Duodenal mucosa (tissue), 2 donors: ENCODE results near the gene ELP1.
"Not testable (repeated sequence)": the region's sequence is repeated elsewhere in the genome, so short reads cannot be mapped to it uniquely, and the experiment has no call there.

ENCODE experiments used
- H3K27ac ChIP-seq: one replicate; pipeline ENCODE4 v1.7.0; 2013; ENCODE audit warnings: low read depth, low read length
- H3K27me3 ChIP-seq, 2 donors: one replicate each; pipeline ENCODE4 v1.7.0; 2013; ENCODE audit warnings: low read length in 2 of 2, control low read depth in 1 of 2; ENCODE audit not compliant: insufficient read depth in 2 of 2, control insufficient read depth in 1 of 2
- H3K36me3 ChIP-seq, 2 donors: one replicate each; pipeline ENCODE4 v1.7.0; 2013; ENCODE audit warnings: low read length in 2 of 2, control low read depth in 1 of 2; ENCODE audit not compliant: insufficient read depth in 2 of 2, control insufficient read depth in 1 of 2
- H3K4me1 ChIP-seq, 2 donors: one replicate each; pipeline ENCODE4 v1.7.0; 2013; ENCODE audit warnings: low read length in 2 of 2, control low read depth in 1 of 2; ENCODE audit not compliant: insufficient read depth in 2 of 2, control insufficient read depth in 1 of 2
- H3K4me3 ChIP-seq, 2 donors: one replicate each; pipeline ENCODE4 v1.7.0; 2013; ENCODE audit warnings: low read length in 2 of 2, low read depth in 1 of 2
- H3K9ac ChIP-seq, 2 donors: one replicate each; pipeline ENCODE4 v1.7.0; 2013; ENCODE audit warnings: low read length in 2 of 2, low read depth in 1 of 2
- H3K9me3 ChIP-seq, 2 donors: one replicate each; pipeline ENCODE4 v1.7.0; 2013; ENCODE audit warnings: low read length in 2 of 2, control low read depth in 1 of 2; ENCODE audit not compliant: control insufficient read depth in 1 of 2

Gene ELP1

DNA sequence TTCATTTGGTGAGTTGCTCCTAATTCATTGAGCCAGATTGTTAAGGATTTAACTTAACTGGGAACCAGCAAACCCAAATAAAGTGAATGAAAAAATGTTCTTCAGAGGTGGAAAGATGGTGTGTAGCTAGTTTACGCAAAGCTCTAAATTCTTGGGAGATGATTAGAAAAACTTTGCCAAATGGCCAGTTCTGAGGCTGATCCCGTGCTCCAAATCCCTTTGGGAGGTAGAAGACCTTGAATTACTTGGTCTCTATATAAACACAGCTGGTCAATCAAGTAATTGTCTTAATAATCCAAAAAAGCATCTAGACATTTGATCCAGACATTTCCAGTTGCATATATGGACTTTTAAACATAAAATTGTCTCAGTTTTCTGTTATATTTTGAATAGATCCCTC lies 89.5 kb downstream of the ELP1 start:
- Histone ChIP-seq H3K4me3 (no peak overlapping the region), H3K27ac (no peak overlapping the region), H3K4me1 (no peaks in the 10 kb centered on the region), H3K27me3 (no peaks in the 10 kb centered on the region), H3K36me3 (no peaks in the 10 kb centered on the region), H3K9ac (no peak overlapping the region), H3K9me3 (no peaks in the 10 kb centered on the region)

DNA sequence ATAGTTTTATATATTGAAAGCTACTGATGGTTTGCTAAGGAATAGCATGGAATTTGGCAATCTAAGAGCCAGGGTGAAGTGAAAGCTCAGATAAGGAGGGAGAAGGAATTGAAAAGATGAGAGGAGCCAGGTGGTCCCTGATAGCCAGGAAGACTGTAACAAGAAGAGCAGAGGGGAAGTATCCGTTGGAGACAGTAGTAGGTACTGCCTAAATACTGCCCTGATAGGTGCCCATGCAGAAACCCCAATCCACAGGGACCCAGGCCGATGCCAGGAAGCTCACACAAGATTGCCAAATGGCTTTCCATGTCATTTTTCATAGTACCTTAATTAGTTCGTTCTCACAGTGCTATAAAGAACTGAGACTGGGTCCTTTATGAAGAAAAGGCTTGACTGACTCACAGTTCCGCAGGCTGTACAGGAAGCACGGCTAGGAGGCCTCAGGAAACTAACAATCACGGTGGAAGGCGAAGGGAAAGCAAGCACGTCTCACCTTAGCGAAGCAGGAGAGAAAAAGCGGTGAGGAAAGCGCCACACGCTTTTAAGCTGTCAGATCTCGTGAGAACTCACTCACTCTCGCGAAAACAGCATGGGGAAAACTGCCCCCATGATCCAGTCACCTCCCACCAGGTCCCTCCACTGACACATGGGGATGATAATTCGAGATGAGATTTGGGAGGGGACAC lies 91.2 kb downstream of the ELP1 start:
- H3K27ac ChIP-seq: no peak overlapping the region
- no peak overlapping the region for H3K4me3 ChIP-seq
- no peaks in the 10 kb centered on the region for H3K36me3 ChIP-seq
- H3K4me1 ChIP-seq: no peaks in the 10 kb centered on the region
- H3K27me3 ChIP-seq: no peaks in the 10 kb centered on the region
- no peak overlapping the region for H3K9ac ChIP-seq
- H3K9me3 ChIP-seq: no peaks in the 10 kb centered on the region

DNA sequence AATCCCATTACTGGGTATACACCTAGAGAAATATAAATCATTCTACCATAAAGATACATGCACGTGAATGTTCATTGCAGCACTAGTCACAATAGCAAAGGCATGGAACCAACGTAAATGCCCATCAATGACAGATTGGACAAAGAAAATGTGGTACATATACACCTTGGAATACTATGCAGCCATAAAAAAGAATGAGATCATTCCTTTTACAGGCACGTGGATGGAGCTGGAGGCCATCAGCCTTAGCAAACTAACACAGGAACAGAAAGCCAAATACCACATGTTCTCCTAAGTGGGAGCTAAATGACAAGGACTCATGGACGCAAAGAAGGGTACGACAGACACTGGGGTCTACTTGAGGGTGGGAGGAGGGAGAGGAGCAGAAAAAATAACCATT lies 94.4 kb downstream of the ELP1 start:
- not testable (repeated sequence) for H3K9me3 ChIP-seq, H3K9ac ChIP-seq, H3K27me3 ChIP-seq, H3K27ac ChIP-seq, H3K4me3 ChIP-seq, H3K36me3 ChIP-seq, H3K4me1 ChIP-seq

DNA sequence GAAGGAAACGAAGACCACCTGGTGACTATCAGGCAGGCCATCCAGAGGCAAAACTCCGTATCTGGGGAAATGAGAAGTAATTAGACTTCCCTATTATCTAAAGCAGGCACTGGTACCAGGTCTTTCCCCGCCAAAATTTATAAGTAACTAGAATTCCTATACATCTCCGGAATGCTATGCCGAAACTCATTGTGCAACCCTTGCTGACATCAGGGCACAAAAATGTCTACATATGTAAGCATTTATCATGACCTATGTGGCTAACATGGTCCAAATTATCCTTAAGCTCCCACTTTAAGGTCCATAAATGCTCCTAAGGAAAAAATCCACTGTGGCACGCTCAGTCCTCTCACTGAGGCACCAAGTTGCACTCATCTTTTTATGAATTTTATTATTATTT lies 95.9 kb downstream of the ELP1 start:
- H3K9ac ChIP-seq: no peak overlapping the region
- H3K27ac ChIP-seq: no peak overlapping the region
- H3K9me3 ChIP-seq: no peaks in the 10 kb centered on the region
- H3K27me3 ChIP-seq: no peaks in the 10 kb centered on the region
- H3K36me3 ChIP-seq: no peaks in the 10 kb centered on the region
- H3K4me1 ChIP-seq: no peaks in the 10 kb centered on the region
- H3K4me3 ChIP-seq: no peak overlapping the region

DNA sequence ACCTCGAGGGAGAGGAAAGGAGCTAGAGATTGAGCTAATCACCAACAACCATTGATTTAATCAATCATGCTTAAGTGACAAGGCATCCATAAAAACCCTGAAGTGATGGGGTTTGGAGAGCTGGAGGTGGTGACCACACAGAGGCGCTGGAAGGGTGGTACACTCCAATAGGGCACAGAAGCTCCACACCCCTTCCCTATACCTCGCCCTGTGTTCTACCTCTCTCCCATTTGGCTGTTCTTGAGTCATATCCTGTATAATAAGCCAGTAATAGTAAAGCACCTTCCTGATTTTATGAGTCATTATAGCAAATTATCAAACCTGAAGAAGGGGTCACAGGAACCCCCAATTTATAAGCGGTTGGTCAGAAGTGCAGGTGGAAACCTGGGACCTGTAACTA lies 96.4 kb downstream of the ELP1 start:
- Histone ChIP-seq H3K4me1 (no peaks in the 10 kb centered on the region), H3K4me3 (no peak overlapping the region), H3K9me3 (no peaks in the 10 kb centered on the region), H3K9ac (no peak overlapping the region), H3K36me3 (no peaks in the 10 kb centered on the region), H3K27me3 (no peaks in the 10 kb centered on the region), H3K27ac (no peak overlapping the region)

DNA sequence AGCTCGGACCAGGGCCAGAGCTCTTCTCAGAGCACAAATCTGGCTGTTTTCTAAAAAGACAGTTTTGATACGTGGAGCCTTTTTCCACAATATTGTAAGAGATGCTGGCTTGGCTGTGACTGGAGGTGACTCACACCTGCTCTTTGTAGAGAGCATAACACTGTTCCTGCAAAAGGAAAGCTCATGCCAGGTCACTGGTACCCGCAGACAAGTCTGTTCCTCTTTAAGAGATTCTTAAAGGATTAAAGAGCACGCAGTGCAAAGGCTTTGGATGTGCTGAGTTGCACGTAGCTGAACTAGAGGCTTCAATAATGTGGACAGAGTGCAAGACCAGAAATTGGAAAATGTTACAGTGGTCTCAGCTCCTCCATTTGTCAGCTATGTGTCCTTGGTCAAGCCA lies 97.1 kb downstream of the ELP1 start:
- Histone ChIP-seq H3K4me1 (no peaks in the 10 kb centered on the region), H3K9ac (no peak overlapping the region), H3K9me3 (no peaks in the 10 kb centered on the region), H3K36me3 (no peaks in the 10 kb centered on the region), H3K4me3 (no peak overlapping the region), H3K27me3 (no peaks in the 10 kb centered on the region), H3K27ac (no peak overlapping the region)

DNA sequence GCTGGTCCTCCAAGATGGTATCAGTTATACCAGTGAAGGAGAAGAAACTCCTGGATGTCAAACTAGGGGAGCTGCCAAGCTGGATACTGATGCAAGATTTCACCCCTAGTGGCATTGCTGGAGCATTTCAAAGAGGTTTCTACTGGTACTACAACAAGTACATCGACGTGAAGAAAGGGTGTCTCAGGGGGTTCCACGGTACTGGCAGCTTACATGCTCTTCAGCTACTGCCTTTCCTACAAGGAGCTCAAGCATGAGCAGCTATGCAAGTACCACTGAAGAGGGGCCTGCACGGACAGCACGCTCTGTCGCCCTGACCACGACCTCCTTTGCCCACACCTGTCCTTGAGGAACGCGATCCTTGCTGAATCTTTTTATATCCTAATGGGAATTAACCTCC lies 97.6 kb downstream of the ELP1 start:
- Histone ChIP-seq H3K27ac (no peak overlapping the region), H3K4me1 (no peaks in the 10 kb centered on the region), H3K9me3 (no peaks in the 10 kb centered on the region), H3K27me3 (no peaks in the 10 kb centered on the region), H3K9ac (no peak overlapping the region), H3K36me3 (no peaks in the 10 kb centered on the region), H3K4me3 (no peak overlapping the region)

DNA sequence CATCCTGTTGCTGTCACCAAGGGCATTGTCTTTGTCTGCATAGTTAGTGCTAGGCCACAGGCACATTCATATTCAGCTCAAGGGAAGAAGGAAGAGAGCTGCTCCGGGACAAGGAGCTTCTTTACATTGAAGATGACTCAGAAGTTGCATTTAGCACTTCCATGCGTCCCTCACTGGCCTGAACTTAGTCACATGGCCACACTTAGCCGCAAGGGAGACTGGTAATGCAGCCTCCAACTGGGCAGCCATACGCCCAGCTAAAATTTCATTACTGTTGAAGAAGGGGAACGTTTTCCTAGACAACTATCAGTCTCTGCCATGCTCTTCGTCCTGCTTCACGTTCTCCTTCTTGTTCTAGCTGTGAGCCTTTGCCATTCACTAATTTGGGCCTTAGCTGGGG lies 98.1 kb downstream of the ELP1 start:
- Histone ChIP-seq H3K9me3 (no peaks in the 10 kb centered on the region), H3K27ac (no peak overlapping the region), H3K27me3 (no peaks in the 10 kb centered on the region), H3K4me1 (no peaks in the 10 kb centered on the region), H3K36me3 (no peaks in the 10 kb centered on the region), H3K9ac (no peak overlapping the region), H3K4me3 (no peak overlapping the region)

DNA sequence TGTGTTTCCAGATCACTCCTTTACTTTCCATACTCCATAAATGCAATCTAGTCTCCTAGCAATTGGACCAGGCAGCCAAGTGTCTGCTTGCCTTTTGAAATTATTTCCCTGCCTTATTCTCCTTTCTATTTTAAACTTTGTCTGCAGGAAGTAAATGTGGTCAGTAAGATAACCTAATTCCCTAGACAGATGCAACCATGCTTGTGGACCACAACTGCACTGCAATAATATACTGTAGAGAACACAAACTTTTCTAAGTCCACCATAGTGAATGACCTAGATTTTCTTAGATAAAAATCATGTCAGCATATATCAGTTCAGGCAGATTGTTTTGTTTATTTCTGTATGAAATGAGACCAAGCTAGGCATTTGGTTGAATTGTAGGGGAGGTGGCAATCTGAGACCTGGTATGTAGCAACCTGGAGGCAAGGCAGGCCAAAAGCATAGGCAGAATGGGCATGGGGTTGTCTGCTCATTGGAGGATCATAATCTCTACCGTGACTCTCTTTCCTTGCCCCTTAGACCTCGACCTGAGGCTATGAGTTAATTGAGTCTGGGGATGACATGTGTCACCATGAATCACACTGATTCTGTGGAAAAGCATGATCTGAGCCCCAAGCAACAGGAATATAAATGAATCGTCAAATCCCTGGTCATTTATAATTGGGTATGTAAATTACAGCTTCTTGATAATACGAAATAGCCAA lies 98.8 kb downstream of the ELP1 start:
- Histone ChIP-seq H3K27me3 (no peaks in the 10 kb centered on the region), H3K36me3 (no peaks in the 10 kb centered on the region), H3K9ac (no peak overlapping the region), H3K27ac (no peak overlapping the region), H3K4me1 (no peaks in the 10 kb centered on the region), H3K4me3 (no peak overlapping the region), H3K9me3 (no peaks in the 10 kb centered on the region)

DNA sequence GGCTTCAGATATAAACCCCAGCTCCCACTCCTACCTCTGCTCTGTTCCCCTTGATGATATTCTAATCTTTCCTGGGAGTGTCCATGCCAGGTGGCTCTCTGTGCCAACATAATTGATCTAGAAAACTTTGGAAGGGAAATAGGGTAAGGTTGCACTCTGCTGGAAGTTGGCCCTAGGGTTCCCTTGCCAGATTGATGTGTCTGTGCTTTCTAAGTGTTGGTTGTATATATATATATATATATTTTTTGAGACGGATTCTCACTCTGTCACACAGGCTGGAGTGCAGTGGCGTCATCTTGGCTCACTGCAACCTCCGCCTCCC lies 101.8 kb downstream of the ELP1 start:
- Histone ChIP-seq H3K4me1 (no peaks in the 10 kb centered on the region), H3K4me3 (no peak overlapping the region), H3K9ac (no peak overlapping the region), H3K36me3 (no peaks in the 10 kb centered on the region), H3K9me3 (no peaks in the 10 kb centered on the region), H3K27ac (no peak overlapping the region), H3K27me3 (no peaks in the 10 kb centered on the region)
